Bronchial epithelial cell (primary cell): ENCODE measurements around the gene GRAPL. TPM values are rescaled to one million over a fixed set of nuclear protein-coding genes. Genes with fewer than 3 reads are reported as not detected.
"Not testable (repeated sequence)": the region's sequence is repeated elsewhere in the genome, so short reads cannot be mapped to it uniquely, and the experiment has no call there.

Source experiments
- DNase-seq: peaks from one replicate; pipeline ENCODE4 v3.0.0-alpha.2; 2010; ENCODE audit warnings: low read depth
- FAIRE-seq: peaks from 2 replicates; lab custom pipeline; 2011; peaks lifted over from hg19 to GRCh38; lab: Jason Lieb, UNC
- H3K27me3 ChIP-seq: 2 replicates; pipeline ENCODE4 v1.5.1; 2011; ENCODE audit warnings: low read length; ENCODE audit not compliant: control insufficient read depth, insufficient read depth
- H3K36me3 ChIP-seq: 2 replicates; pipeline ENCODE4 v1.5.1; 2011; ENCODE audit warnings: low read length; ENCODE audit not compliant: control insufficient read depth, insufficient read depth
- H3K4me3 ChIP-seq: 2 replicates; pipeline ENCODE4 v1.5.1; 2011; ENCODE audit warnings: mild to moderate bottlenecking, low read depth, low read length, control low read depth
- total RNA-seq: library from RNA; depleted of rRNA; stranded (reverse); fragments of >200 nt; gene quantifications from 2 replicates; pipeline ENCODE4 v1.2.1, GENCODE V29; 2014

The GRAPL gene
- total RNA-seq, 1 donor from 2014 or later: not detected

- H3K36me3 ChIP-seq, FAIRE-seq, H3K4me3 ChIP-seq, H3K27me3 ChIP-seq, DNase-seq: not testable (repeated sequence)
These were observed 61.7 kb downstream of the GRAPL start for GRCh38 chr17:19188870-19189708.

- not testable (repeated sequence) for DNase-seq, H3K4me3 ChIP-seq, FAIRE-seq, H3K27me3 ChIP-seq, H3K36me3 ChIP-seq
These were observed 62.5 kb downstream of the GRAPL start for GRCh38 chr17:19189781-19190405.

GRCh38 chr17:19196382-19197204, 69.2 kb downstream of the GRAPL start:
- not testable (repeated sequence) for H3K27me3 ChIP-seq, FAIRE-seq, H3K36me3 ChIP-seq, DNase-seq
- H3K4me3 ChIP-seq: peak overlapping the region; percentile 38

- not testable (repeated sequence) for H3K27me3 ChIP-seq, H3K4me3 ChIP-seq, DNase-seq, FAIRE-seq, H3K36me3 ChIP-seq
These were observed 75.1 kb downstream of the GRAPL start for GRCh38 chr17:19202448-19202847.

- FAIRE-seq, H3K4me3 ChIP-seq, DNase-seq, H3K36me3 ChIP-seq, H3K27me3 ChIP-seq: not testable (repeated sequence)
These were observed 76.0 kb downstream of the GRAPL start for GRCh38 chr17:19203429-19203828.

Other genes starting within 250 kb of the GRAPL start
- 0.13 TPM in 1 of 2 replicates, not detected in the other for gene SLC5A10, start 175.4 kb upstream of the GRAPL start, total RNA-seq
- gene FAM83G, start 122.8 kb upstream of the GRAPL start, total RNA-seq: 28.4 and 35.5 TPM in 2 replicates
- gene GRAP, start 80.6 kb upstream of the GRAPL start, total RNA-seq: not detected in 2 replicates
- gene EPN2, start 109.8 kb downstream of the GRAPL start, total RNA-seq: 13.7 and 23.3 TPM in 2 replicates
- gene B9D1, start 235.1 kb downstream of the GRAPL start, total RNA-seq: 12.4 and 28.0 TPM in 2 replicates